ENCODE data around the gene RAB7A.

Gene RAB7A

GRCh38 chr3:128707928-128708494 is 18.0 kb upstream of the RAB7A start:
- DNase-seq = no peak
- H3K27me3 Mint-ChIP-seq (ENCODE audit: low read depth, poor library complexity) = peaks cover 16% of the 10 kb centered on the region
- no peak for TF ChIP-seq CTCF (IDR thresholded peaks at IDR 0.05)
- H3K36me3 Mint-ChIP-seq (ENCODE audit: low read depth) = no peaks in the 10 kb centered on the region
- H3K27ac Mint-ChIP-seq = no peak overlapping the region
- no peak overlapping the region for H3K4me3 Mint-ChIP-seq
- no peaks in the 10 kb centered on the region for H3K9me3 Mint-ChIP-seq
- peaks cover 39% of the 10 kb centered on the region for H3K4me1 Mint-ChIP-seq

- H3K9me3 Mint-ChIP-seq = no peaks in the 10 kb centered on the region
- peaks cover 40% of the 10 kb centered on the region for H3K4me1 Mint-ChIP-seq
- peaks cover 18% of the 10 kb centered on the region for H3K27me3 Mint-ChIP-seq (ENCODE audit: low read depth, poor library complexity)
- H3K36me3 Mint-ChIP-seq (ENCODE audit: low read depth) = no peaks in the 10 kb centered on the region
- TF ChIP-seq CTCF (IDR thresholded peaks at IDR 0.05) = no peak
- no peak for DNase-seq
- no peak overlapping the region for H3K27ac Mint-ChIP-seq
- no peak overlapping the region for H3K4me3 Mint-ChIP-seq
Observed at GRCh38 chr3:128709038-128709437, 16.9 kb upstream of the RAB7A start.

GRCh38 chr3:128709506-128710210 is 16.3 kb upstream of the RAB7A start:
- no peaks in the 10 kb centered on the region for H3K36me3 Mint-ChIP-seq (ENCODE audit: low read depth)
- peak overlapping the region; percentile 2 for H3K4me3 Mint-ChIP-seq
- peaks cover 40% of the 10 kb centered on the region for H3K4me1 Mint-ChIP-seq
- TF ChIP-seq CTCF (IDR thresholded peaks at IDR 0.05) = no peak
- H3K27me3 Mint-ChIP-seq (ENCODE audit: low read depth, poor library complexity) = peaks cover 20% of the 10 kb centered on the region
- DNase-seq = no peak
- no peaks in the 10 kb centered on the region for H3K9me3 Mint-ChIP-seq
- H3K27ac Mint-ChIP-seq = no peak overlapping the region

- no peak for TF ChIP-seq CTCF (IDR thresholded peaks at IDR 0.05)
- Mint-ChIP-seq H3K27me3 (ENCODE audit: low read depth, poor library complexity) (peaks cover 18% of the 10 kb centered on the region), H3K36me3 (ENCODE audit: low read depth) (no peaks in the 10 kb centered on the region), H3K4me3 (no peak overlapping the region), H3K9me3 (no peaks in the 10 kb centered on the region), H3K27ac (no peak overlapping the region), H3K4me1 (peaks cover 40% of the 10 kb centered on the region)
- DNase-seq = no peak
Observed at GRCh38 chr3:128710816-128711433, 15.1 kb upstream of the RAB7A start.

GRCh38 chr3:128712848-128713247 is 13.1 kb upstream of the RAB7A start:
- H3K27ac Mint-ChIP-seq = no peak overlapping the region

More at GRCh38 chr3:128712848-128713247, 13.1 kb upstream of the RAB7A start:
- no peak for DNase-seq
- Mint-ChIP-seq H3K27me3 (ENCODE audit: low read depth, poor library complexity) (peaks cover 14% of the 10 kb centered on the region), H3K4me1 (peaks cover 36% of the 10 kb centered on the region), H3K4me3 (no peak overlapping the region), H3K9me3 (no peaks in the 10 kb centered on the region), H3K36me3 (ENCODE audit: low read depth) (no peaks in the 10 kb centered on the region)
- TF ChIP-seq CTCF (IDR thresholded peaks at IDR 0.05) = no peak

Data from nephron progenitor cell (in vitro differentiated cells).